ENCODE data around the gene NDRG4. TPM values are rescaled to one million over a fixed set of nuclear protein-coding genes. Genes with fewer than 3 reads are reported as not detected.

Gene NDRG4
- total and polyA plus RNA-seq, 2 experiments from 2014 or later = 3.4 to 7.1 TPM

DNA sequence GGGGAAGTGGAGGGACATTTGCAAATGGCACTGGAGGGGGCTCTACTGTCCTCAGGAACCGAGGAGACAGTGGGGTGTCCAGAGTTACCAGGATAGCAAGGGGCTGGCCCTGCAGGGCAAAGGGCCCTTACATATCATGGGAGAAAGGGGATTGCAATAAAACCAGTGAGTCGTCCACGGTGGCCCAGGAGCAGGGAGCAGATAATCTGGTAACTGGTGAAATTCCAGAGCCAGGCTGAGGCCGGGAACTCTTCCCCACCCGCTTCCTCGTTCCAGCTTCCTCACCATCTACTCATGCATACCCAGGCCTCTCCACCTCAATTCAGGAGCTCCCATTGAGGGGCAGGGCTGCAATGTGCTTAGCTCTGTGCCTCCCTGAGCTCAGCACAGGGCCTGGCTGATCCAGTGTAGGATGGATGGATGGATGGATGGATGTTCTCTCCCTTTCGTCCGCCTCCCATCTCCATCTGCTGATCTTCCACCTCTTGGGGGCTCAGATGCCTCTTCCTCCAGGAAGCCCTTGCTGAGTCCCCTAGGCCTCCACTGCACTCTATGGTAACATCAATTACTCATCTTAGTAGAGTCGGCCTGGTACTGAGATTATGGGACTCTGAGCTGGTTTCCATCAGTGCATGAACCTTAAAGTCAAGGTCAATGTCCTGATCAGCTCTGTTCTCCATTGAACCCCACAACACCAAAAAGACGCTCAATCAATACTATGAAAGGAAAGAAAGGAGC lies 41.2 kb upstream of the NDRG4 start:
- peaks cover 9% of the 10 kb centered on the region for H3K27me3 ChIP-seq (replicated peaks; ENCODE audit: insufficient read depth)
- no peaks in the 10 kb centered on the region for H3K36me3 ChIP-seq (ENCODE audit: low read depth)
- H2AFZ ChIP-seq = no peak overlapping the region
- H3K4me2 ChIP-seq (ENCODE audit: unreplicated experiment) = no peak overlapping the region
- H3K4me1 ChIP-seq (ENCODE audit: insufficient read depth) = no peaks in the 10 kb centered on the region
- DNase-seq = no peak
- no peak overlapping the region for H3K4me3 ChIP-seq
- WGBS, 2 experiments (ENCODE audit: low coverage in 1 of 2, low lambda C conversion rate in 2 of 2, missing lambda C conversion rate in 2 of 2) = 78 to 82% methylated on average over 10 of the region's 10 CpGs
- no peaks in the 10 kb centered on the region for H3K79me2 ChIP-seq (ENCODE audit: insufficient read depth)
- no peaks in the 10 kb centered on the region for H3F3A ChIP-seq (ENCODE audit: insufficient read depth)
- H3K9me2 ChIP-seq (ENCODE audit: insufficient read depth) = no peaks in the 10 kb centered on the region
- in situ Hi-C loops (cut with MboI) = no loop called here
- no peak overlapping the region for H3K27ac ChIP-seq
- no peaks in the 10 kb centered on the region for H4K20me1 ChIP-seq (ENCODE audit: insufficient read depth)
- no peak overlapping the region for H3K9ac ChIP-seq
- no peaks in the 10 kb centered on the region for H3K9me3 ChIP-seq (ENCODE audit: low read depth)
- TF ChIP-seq EZH2 (IDR thresholded peaks at IDR 0.05; ENCODE audit: insufficient read depth, poor library complexity, severe bottlenecking) (no peak), EZH2phosphoT487 (IDR thresholded peaks at IDR 0.05; ENCODE audit: insufficient read depth, low read depth) (no peak)

DNA sequence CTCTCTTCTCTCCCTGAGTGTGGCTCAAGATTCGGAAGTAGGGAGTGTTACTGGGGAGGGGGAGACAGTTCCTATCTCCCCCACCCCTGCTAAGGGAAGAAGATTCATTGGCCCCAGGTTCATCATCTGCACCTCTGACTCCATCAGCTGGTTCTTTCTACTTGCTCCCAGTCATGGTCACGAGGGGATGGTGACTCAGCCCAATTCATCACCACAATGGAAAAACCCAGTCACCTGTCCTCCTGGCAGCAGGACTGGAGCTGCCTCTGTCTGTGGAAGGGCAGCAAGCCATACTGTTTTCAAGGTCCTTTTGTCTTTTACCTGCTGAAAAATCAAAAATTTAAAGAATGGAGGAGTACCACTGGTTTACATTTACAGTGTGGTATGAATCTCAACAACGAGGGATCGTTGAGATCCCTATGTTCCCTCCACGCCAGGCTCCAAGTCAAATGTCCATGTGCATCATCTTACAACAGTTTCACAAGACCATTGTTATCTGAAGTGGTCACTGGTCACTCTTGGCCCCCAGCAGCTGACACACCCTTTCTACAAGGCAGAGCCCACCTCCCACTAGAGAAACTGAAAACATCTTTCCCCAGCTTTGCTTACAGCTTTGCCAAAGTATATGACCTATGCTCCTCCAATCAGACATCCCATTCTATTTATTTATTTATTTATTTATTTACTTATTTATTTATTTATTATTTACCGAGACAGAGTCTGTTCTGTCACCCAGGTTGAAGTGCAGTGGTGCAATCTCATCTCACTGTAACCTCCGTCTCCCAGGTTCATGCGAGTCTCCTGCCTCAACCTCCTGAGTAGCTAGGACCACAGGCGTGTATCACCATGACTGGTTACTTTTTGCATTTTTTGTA lies 40.4 kb upstream of the NDRG4 start:
- TF ChIP-seq EZH2phosphoT487 (IDR thresholded peaks at IDR 0.05; ENCODE audit: insufficient read depth, low read depth) (no peak), EZH2 (IDR thresholded peaks at IDR 0.05; ENCODE audit: insufficient read depth, poor library complexity, severe bottlenecking) (no peak)
- WGBS, 2 experiments (ENCODE audit: low coverage in 1 of 2, low lambda C conversion rate in 2 of 2, missing lambda C conversion rate in 2 of 2) = 73 to 80% methylated on average over 9 of the region's 9 CpGs
- in situ Hi-C loops (cut with MboI) = no loop called here
- Histone ChIP-seq H3K9me2 (ENCODE audit: insufficient read depth) (no peaks in the 10 kb centered on the region), H3K27ac (no peak overlapping the region), H3K4me2 (ENCODE audit: unreplicated experiment) (no peak overlapping the region), H3K79me2 (ENCODE audit: insufficient read depth) (no peaks in the 10 kb centered on the region), H2AFZ (no peak overlapping the region), H3K4me3 (no peak overlapping the region), H3K27me3 (replicated peaks; ENCODE audit: insufficient read depth) (peaks cover 13% of the 10 kb centered on the region), H3K9ac (no peak overlapping the region), H4K20me1 (ENCODE audit: insufficient read depth) (no peaks in the 10 kb centered on the region), H3K9me3 (ENCODE audit: low read depth) (no peaks in the 10 kb centered on the region), H3F3A (ENCODE audit: insufficient read depth) (no peaks in the 10 kb centered on the region), H3K36me3 (ENCODE audit: low read depth) (no peaks in the 10 kb centered on the region), H3K4me1 (ENCODE audit: insufficient read depth) (no peaks in the 10 kb centered on the region)
- DNase-seq = peak; percentile 76

GRCh38 chr16:58460219-58460610 lies 39.7 kb upstream of the NDRG4 start:
- Histone ChIP-seq H4K20me1 (ENCODE audit: insufficient read depth) (no peaks in the 10 kb centered on the region), H3K4me3 (no peak overlapping the region), H3K9me3 (ENCODE audit: low read depth) (no peaks in the 10 kb centered on the region), H3K79me2 (ENCODE audit: insufficient read depth) (no peaks in the 10 kb centered on the region), H3K4me2 (ENCODE audit: unreplicated experiment) (no peak overlapping the region), H3K9ac (no peak overlapping the region), H3K9me2 (ENCODE audit: insufficient read depth) (no peaks in the 10 kb centered on the region), H3F3A (ENCODE audit: insufficient read depth) (no peaks in the 10 kb centered on the region), H3K36me3 (ENCODE audit: low read depth) (no peaks in the 10 kb centered on the region), H3K27me3 (replicated peaks; ENCODE audit: insufficient read depth) (peaks cover 20% of the 10 kb centered on the region), H3K4me1 (ENCODE audit: insufficient read depth) (no peaks in the 10 kb centered on the region), H3K27ac (no peak overlapping the region), H2AFZ (no peak overlapping the region)
- DNase-seq = no peak
- TF ChIP-seq EZH2phosphoT487 (IDR thresholded peaks at IDR 0.05; ENCODE audit: insufficient read depth, low read depth) = no peak
- TF ChIP-seq EZH2 (IDR thresholded peaks at IDR 0.05; ENCODE audit: insufficient read depth, poor library complexity, severe bottlenecking) = no peak
- in situ Hi-C loops (cut with MboI) = no loop called here
- 71 to 77% methylated on average over 4 of the region's 4 CpGs for WGBS, 2 experiments (ENCODE audit: low coverage in 1 of 2, low lambda C conversion rate in 2 of 2, missing lambda C conversion rate in 2 of 2)

DNA sequence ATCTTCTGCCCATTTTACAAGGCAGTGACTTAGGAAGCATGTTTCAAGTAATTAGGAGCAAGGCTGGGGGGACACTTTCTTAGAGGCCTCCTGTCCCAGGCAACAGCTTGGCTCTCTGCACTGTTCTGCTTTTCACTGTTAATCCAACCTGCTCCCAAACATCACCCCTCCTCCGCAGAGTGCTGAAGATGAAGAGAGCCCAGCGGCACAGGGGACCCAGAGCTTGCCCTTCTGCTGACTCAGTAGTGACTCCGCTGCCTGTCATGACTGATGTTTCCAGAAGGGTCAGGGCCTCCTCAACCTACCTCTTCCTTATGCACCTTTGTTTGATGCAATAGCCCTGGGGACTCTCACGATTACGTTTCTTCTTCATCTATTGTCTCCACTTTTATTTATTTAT lies 38.9 kb upstream of the NDRG4 start:
- TF ChIP-seq EZH2phosphoT487 (IDR thresholded peaks at IDR 0.05; ENCODE audit: insufficient read depth, low read depth) (no peak), EZH2 (IDR thresholded peaks at IDR 0.05; ENCODE audit: insufficient read depth, poor library complexity, severe bottlenecking) (no peak)
- Histone ChIP-seq H3K4me3 (no peak overlapping the region), H3K9me2 (ENCODE audit: insufficient read depth) (no peaks in the 10 kb centered on the region), H3K9ac (no peak overlapping the region), H3K4me1 (ENCODE audit: insufficient read depth) (no peaks in the 10 kb centered on the region), H3K79me2 (ENCODE audit: insufficient read depth) (no peaks in the 10 kb centered on the region), H3F3A (ENCODE audit: insufficient read depth) (no peaks in the 10 kb centered on the region), H3K27me3 (replicated peaks; ENCODE audit: insufficient read depth) (peaks cover 27% of the 10 kb centered on the region), H2AFZ (no peak overlapping the region), H3K9me3 (ENCODE audit: low read depth) (no peaks in the 10 kb centered on the region), H3K36me3 (ENCODE audit: low read depth) (no peaks in the 10 kb centered on the region), H3K27ac (no peak overlapping the region), H3K4me2 (ENCODE audit: unreplicated experiment) (no peak overlapping the region), H4K20me1 (ENCODE audit: insufficient read depth) (no peaks in the 10 kb centered on the region)
- DNase-seq = no peak
- in situ Hi-C loops (cut with MboI) = no loop called here
- 67 to 77% methylated on average over 5 of the region's 5 CpGs for WGBS, 2 experiments (ENCODE audit: low coverage in 1 of 2, low lambda C conversion rate in 2 of 2, missing lambda C conversion rate in 2 of 2)

Data from GM23248 (cell line).